RWPE1 (cell line): Measurements from ENCODE around the gene C4orf46.
"Not testable (repeated sequence)": the region's sequence is repeated elsewhere in the genome, so short reads cannot be mapped to it uniquely, and the experiment has no call there.

ENCODE experiments used
- CTCF ChIA-PET: fragments of 350-600 bp; sonication (Branson Sonifier 250); formaldehyde crosslinking; extraction: SDS; loops from one replicate; lab custom pipeline; 2021; lab: Yijun Ruan, JAX
- POLR2A ChIA-PET: fragments of 400-600 bp; formaldehyde crosslinking; extraction: SDS; loops from one replicate; lab custom pipeline; 2020; ENCODE audit warnings: antibody characterized with exemption; ENCODE audit not compliant: low non-redundant PET; lab: Yijun Ruan, JAX
- DNase-seq: peaks from one replicate; pipeline ENCODE4 v3.0.0; 2012; ENCODE audit warnings: low spot score
- H3K27ac ChIP-seq: fragments of 450-650 bp; 2 replicates; pipeline ENCODE4 v1.5.1; 2017
- CTCF ChIP-seq: fragments of 450-650 bp; conservative IDR thresholded peaks from 2 replicates; pipeline ENCODE4 v1.5.1; 2017; ENCODE audit warnings: low read depth, mild to moderate bottlenecking

C4orf46 gene

GRCh38 chr4:158671665-158671914 is at the start of gene C4orf46:
Gene C4orf46, minus strand, starts transcription at chr4:158671887. Its CDS starts 86 bp downstream, at chr4:158671801.
- POLR2A ChIA-PET: no interaction called here

GRCh38 chr4:158715802-158716201 is 44.1 kb upstream of the C4orf46 start:
- CTCF ChIA-PET: interaction anchor here (0.7 kb wide), 1 partner anchor 740 kb away, joined by 8 read pairs; no protein-coding TSS in a partner anchor
- DNase-seq: no peak
- POLR2A ChIA-PET: no interaction called here
- no peak for TF ChIP-seq CTCF
- H3K27ac ChIP-seq: no peak overlapping the region

More at GRCh38 chr4:158671665-158671914, at the start of gene C4orf46:
- CTCF ChIA-PET: interaction anchor here (0.5 kb wide), 1 partner anchor 341 kb away, joined by 3 read pairs; no protein-coding TSS in a partner anchor
- no peak for TF ChIP-seq CTCF
- H3K27ac ChIP-seq: peak within 1 kb of the TSS; percentile 93
- DNase-seq: no peak

- no peak overlapping the region for H3K27ac ChIP-seq
- CTCF ChIA-PET: no interaction called here
- POLR2A ChIA-PET: no interaction called here
- no peak for DNase-seq
- no peak for TF ChIP-seq CTCF
These were observed 43.2 kb upstream of the C4orf46 start for GRCh38 chr4:158714937-158715336.

- CTCF ChIA-PET, DNase-seq, H3K27ac ChIP-seq, POLR2A ChIA-PET: not testable (repeated sequence)
These were observed 40.9 kb upstream of the C4orf46 start for GRCh38 chr4:158712622-158713021.

GRCh38 chr4:158710814-158711213 is 39.1 kb upstream of the C4orf46 start:
- ChIA-PET POLR2A (no interaction called here), CTCF (interaction anchor here (0.7 kb wide), 1 partner anchor 680 kb away, joined by 3 read pairs; no protein-coding TSS in a partner anchor)
- no peak overlapping the region for H3K27ac ChIP-seq
- DNase-seq: no peak
- TF ChIP-seq CTCF: peak; percentile 20; the same call in 1 of the 2 replicates

- no peak for TF ChIP-seq CTCF
- no peak overlapping the region for H3K27ac ChIP-seq
- CTCF ChIA-PET: interaction anchor here (0.8 kb wide), 1 partner anchor 259 kb away, joined by 3 read pairs; no protein-coding TSS in a partner anchor
- POLR2A ChIA-PET: no interaction called here
- no peak for DNase-seq
These were observed 32.6 kb upstream of the C4orf46 start for GRCh38 chr4:158704274-158704673.

- CTCF ChIA-PET: no interaction called here
- POLR2A ChIA-PET: no interaction called here
- DNase-seq: no peak
- no peak overlapping the region for H3K27ac ChIP-seq
- TF ChIP-seq CTCF: no peak
These were observed 17.1 kb upstream of the C4orf46 start for GRCh38 chr4:158688813-158689212.
